Measurements from ENCODE around the gene CAP2. TPM values are rescaled to one million over a fixed set of nuclear protein-coding genes. Genes with fewer than 3 reads are reported as not detected.

Gene CAP2, protein sequence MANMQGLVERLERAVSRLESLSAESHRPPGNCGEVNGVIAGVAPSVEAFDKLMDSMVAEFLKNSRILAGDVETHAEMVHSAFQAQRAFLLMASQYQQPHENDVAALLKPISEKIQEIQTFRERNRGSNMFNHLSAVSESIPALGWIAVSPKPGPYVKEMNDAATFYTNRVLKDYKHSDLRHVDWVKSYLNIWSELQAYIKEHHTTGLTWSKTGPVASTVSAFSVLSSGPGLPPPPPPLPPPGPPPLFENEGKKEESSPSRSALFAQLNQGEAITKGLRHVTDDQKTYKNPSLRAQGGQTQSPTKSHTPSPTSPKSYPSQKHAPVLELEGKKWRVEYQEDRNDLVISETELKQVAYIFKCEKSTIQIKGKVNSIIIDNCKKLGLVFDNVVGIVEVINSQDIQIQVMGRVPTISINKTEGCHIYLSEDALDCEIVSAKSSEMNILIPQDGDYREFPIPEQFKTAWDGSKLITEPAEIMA
- total RNA-seq = not detected in 2 replicates

DNA sequence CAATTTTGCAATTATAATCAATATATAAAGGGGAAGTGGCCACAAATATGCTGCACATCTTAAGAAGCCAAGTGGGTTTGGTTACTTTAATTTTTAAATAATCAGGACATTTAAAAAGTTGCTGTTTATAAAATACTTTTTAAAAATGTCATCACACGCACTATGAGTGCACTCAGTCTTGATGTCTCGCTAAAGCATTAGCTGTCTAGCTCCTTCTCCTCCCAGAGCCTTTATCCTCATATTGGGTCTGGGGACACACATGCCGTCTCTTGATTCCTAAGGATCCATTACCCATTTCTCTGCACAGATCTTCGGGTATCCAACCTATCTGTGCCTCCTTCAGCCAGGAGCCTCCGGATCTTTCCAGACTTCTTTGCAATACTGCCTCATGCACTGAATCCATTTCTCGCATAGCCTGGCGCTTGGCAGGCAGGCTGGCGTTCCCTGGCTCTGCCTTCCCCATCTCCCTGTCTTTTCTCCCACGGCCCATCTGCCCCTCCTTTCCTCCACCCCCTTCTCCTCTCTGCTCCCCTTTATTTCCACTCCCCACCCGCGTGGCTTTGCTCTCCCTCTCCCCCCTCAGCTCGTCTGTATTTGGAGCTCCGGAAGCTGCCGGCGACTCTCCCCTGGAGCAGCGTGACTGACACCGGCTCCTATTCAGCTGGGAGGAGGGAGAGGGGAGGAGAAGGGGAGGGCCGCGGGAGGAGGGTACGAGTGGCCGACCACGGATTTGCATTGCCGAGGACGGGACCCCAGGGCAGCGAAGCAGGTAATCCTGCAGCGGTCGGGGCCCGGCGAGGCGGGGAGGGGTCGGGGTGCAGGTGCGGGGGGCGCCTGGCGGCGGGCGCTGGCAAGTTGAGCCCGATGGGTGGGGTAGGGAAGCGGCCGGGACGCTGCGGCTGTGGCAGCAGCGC is at the start of gene CAP2:
Gene CAP2 (plus strand): TSS at position 618 of the 914 bp plus-strand sequence. CDS start 27,961 bp downstream, outside the sequence.
- H3K27me3 Mint-ChIP-seq = peaks cover 49% of the 10 kb centered on the region

DNA sequence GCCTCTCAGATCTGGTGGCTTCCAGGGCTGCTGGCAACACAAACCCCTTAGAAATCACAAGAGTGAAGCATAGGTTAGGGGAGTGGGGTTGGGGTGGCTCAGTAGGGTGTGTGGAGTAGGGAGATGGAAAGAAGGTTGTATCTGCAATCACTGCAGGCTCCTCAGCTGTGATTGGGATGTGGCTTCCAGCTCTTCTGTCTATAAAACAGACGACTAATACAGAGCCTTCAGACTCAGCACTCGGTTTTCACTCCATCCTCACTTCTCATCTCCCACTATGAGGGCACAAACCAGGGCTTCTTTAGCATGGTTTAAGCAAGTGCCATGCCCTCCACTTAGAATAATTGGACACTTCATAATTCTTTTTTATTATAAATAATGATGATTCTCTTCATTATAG is 46.4 kb upstream of the CAP2 start:
- TF ChIP-seq, protein P1, sequence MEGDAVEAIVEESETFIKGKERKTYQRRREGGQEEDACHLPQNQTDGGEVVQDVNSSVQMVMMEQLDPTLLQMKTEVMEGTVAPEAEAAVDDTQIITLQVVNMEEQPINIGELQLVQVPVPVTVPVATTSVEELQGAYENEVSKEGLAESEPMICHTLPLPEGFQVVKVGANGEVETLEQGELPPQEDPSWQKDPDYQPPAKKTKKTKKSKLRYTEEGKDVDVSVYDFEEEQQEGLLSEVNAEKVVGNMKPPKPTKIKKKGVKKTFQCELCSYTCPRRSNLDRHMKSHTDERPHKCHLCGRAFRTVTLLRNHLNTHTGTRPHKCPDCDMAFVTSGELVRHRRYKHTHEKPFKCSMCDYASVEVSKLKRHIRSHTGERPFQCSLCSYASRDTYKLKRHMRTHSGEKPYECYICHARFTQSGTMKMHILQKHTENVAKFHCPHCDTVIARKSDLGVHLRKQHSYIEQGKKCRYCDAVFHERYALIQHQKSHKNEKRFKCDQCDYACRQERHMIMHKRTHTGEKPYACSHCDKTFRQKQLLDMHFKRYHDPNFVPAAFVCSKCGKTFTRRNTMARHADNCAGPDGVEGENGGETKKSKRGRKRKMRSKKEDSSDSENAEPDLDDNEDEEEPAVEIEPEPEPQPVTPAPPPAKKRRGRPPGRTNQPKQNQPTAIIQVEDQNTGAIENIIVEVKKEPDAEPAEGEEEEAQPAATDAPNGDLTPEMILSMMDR (IDR thresholded peaks at IDR 0.05) = no peak
- Mint-ChIP-seq H3K27ac (no peak overlapping the region), H3K9me3 (no peaks in the 10 kb centered on the region), H3K4me3 (no peak overlapping the region), H3K4me1 (no peaks in the 10 kb centered on the region), H3K36me3 (ENCODE audit: low read depth) (no peaks in the 10 kb centered on the region), H3K27me3 (no peaks in the 10 kb centered on the region)
- CTCF ChIA-PET = no interaction called here
- ATAC-seq (ENCODE audit: low read depth) = no peak
- no peak for DNase-seq
- POLR2A ChIA-PET = no interaction called here
- intact Hi-C loops (cut with micrococcal nuclease) = no loop called here

More for the DNA sequence above, at the start of gene CAP2:
- Mint-ChIP-seq H3K27ac (no peak within 1 kb of the TSS), H3K4me1 (peaks cover 10% of the 10 kb centered on the region), H3K9me3 (no peaks in the 10 kb centered on the region), H3K4me3 (peak within 1 kb of the TSS; percentile 56), H3K36me3 (ENCODE audit: low read depth) (no peaks in the 10 kb centered on the region)
- no peak for DNase-seq
- TF ChIP-seq, protein P1 (IDR thresholded peaks at IDR 0.05) = no peak
- intact Hi-C loops (cut with micrococcal nuclease) = no loop called here
- POLR2A ChIA-PET = no interaction called here
- CTCF ChIA-PET = no interaction called here
- ATAC-seq (ENCODE audit: low read depth) = no peak

DNA sequence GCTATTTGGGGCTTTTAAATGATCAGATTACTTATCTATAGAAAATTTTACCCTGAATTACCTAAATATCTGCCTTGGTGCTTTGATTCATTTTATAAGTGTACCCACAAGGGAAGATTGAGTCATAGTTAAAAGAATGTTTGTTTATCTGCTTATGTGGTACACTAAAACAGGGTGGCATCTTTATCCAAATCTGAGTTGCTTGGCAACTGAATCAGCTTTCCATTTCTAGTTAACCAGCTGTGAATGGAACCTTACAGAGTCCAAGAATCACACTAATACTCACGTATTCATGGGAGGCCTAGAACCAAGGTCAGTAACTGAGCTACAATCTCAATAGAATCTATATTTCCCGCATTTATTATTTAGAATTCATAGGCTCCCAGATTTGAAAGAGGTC is 44.0 kb upstream of the CAP2 start:
- POLR2A ChIA-PET = no interaction called here
- Mint-ChIP-seq H3K4me1 (no peaks in the 10 kb centered on the region), H3K9me3 (no peaks in the 10 kb centered on the region), H3K27me3 (no peaks in the 10 kb centered on the region), H3K4me3 (no peak overlapping the region), H3K27ac (no peak overlapping the region), H3K36me3 (ENCODE audit: low read depth) (no peaks in the 10 kb centered on the region)
- DNase-seq (no peak), ATAC-seq (ENCODE audit: low read depth) (no peak)
- TF ChIP-seq, protein P1 (IDR thresholded peaks at IDR 0.05) = no peak
- CTCF ChIA-PET = no interaction called here
- intact Hi-C loops (cut with micrococcal nuclease) = no loop called here

DNA sequence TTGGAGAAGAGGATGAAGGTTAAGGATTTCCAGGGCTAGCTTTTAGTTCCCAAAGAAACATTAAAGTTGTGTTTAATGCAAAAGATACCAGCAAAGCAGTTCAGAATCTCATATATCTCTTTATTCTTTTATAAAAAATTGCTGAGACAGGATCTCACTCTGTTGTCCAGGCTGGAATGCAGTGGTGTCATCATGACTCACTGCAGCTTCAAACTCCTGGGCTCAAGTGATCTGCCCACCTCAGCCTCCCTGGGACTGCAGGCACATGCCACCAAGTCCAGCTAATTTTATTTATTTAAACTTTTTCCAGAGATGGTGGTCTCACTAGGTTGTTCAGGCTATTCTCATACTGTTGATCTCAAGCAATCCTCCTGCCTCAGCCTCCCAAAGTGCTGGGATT is 41.1 kb upstream of the CAP2 start:
- H3K4me3 Mint-ChIP-seq = no peak overlapping the region
- DNase-seq = no peak
- no peak overlapping the region for H3K27ac Mint-ChIP-seq
- POLR2A ChIA-PET = no interaction called here
- intact Hi-C loops (cut with micrococcal nuclease) = no loop called here
- TF ChIP-seq, protein P1 (IDR thresholded peaks at IDR 0.05) = no peak
- CTCF ChIA-PET = no interaction called here
- peaks cover 4% of the 10 kb centered on the region for H3K9me3 Mint-ChIP-seq
- no peak for ATAC-seq (ENCODE audit: low read depth)
- no peaks in the 10 kb centered on the region for H3K27me3 Mint-ChIP-seq
- H3K36me3 Mint-ChIP-seq (ENCODE audit: low read depth) = no peaks in the 10 kb centered on the region
- H3K4me1 Mint-ChIP-seq = peaks cover 2% of the 10 kb centered on the region
